Measurements from ENCODE around the gene PPP2R1B. TPM values are rescaled to one million over a fixed set of nuclear protein-coding genes. Genes with fewer than 3 reads are reported as not detected.

The PPP2R1B gene
- total RNA-seq, 2 experiments from 2014 or later, result 60.7 to 61.5 TPM

GRCh38 chr11:111759778-111760407 lies 6.3 kb downstream of the PPP2R1B start:
- ChIA-PET POLR2A (no interaction called here), CTCF (interaction anchor here (0.6 kb wide), 1 partner anchor 17 kb away, joined by 4 read pairs; no protein-coding TSS in a partner anchor)

DNA sequence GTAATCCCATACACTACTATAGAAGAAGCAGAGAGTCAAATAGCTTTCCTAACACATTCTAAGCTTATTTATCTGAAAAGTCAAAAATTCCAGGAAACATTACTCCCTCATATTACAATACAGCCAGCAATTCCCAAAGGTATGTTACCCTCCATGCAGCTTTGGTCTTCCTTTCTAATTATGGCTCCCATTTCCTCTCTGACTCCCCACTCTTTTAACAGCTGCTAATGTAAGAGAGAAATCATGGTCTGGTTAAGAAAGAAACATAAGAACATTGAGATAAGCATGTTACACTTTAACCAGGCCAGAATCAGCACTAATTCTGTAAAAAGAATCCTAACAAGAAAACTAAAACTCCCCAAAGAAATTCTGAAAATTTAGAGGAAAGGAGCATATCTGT lies 6.8 kb downstream of the PPP2R1B start:
- POLR2A ChIA-PET, result no interaction called here
- CTCF ChIA-PET, result no interaction called here

GRCh38 chr11:111756097-111756496 lies 10.1 kb downstream of the PPP2R1B start:
- ChIA-PET CTCF (no interaction called here), POLR2A (no interaction called here)

GRCh38 chr11:111749646-111750045 lies 16.5 kb downstream of the PPP2R1B start:
- ChIA-PET CTCF (no interaction called here), POLR2A (no interaction called here)

DNA sequence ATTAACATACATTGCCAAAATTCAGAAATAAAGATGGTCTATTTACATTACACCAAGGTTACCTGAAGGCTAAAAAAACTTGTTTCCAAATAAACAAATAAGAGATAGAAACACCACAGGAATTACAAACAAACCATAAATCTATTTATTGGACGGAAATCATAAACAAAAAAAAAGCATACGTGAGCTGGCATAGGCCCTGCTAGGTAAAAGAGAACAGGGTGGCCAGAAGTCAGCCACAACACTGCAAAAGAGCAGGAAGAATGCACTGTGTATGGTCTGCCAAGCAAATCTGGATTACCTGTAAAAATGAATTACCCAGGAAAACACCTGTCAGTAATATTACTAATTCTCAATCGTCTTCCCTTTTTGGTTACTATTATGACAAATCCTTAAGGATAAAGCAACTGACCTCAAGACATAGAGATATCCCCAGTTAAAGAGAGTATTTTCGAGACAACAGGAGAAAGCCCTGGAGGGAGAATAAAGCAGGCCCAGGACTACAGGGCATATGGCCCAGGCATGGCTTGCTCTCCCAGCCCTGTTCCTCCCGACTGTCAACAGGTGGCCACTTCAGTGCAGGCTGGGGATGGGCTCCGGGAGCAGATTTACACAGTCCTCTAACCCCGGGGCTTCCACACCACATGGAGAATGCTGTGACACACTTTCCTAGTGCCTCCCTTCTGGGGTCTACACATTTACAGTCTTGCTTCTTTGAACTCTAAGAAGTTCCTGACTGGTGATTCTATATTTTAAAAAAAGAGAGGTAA lies 18.0 kb downstream of the PPP2R1B start:
- ChIA-PET CTCF (interaction anchor here (1.3 kb wide), 1 partner anchor 16 kb away, joined by 3 read pairs; no protein-coding TSS in a partner anchor), POLR2A (no interaction called here)

GRCh38 chr11:111745719-111746504 lies 20.3 kb downstream of the PPP2R1B start:
- POLR2A ChIA-PET, result no interaction called here
- CTCF ChIA-PET, result no interaction called here

DNA sequence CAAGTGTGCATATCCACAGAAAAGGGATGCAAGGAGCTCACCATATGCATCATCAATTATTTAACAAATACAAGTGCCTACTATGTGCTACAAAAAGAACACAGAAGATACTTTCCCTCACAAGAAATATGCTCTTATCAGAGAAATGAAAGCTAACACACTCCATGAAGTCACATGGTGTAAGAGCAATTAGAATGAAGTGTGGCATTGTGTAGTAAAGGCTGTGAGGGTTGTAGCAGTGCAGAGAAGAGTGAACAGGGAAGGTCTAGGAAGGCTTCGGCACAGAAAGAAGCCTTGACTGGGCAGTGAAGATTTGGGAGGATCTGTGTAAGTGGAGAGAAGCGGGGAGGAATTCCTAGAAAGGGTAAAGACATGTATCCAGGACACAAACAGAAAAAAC lies 22.5 kb downstream of the PPP2R1B start:
- POLR2A ChIA-PET, result no interaction called here
- CTCF ChIA-PET, result interaction anchor here (1.1 kb wide), 1 partner anchor 11 kb away, joined by 3 read pairs; no protein-coding TSS in a partner anchor

DNA sequence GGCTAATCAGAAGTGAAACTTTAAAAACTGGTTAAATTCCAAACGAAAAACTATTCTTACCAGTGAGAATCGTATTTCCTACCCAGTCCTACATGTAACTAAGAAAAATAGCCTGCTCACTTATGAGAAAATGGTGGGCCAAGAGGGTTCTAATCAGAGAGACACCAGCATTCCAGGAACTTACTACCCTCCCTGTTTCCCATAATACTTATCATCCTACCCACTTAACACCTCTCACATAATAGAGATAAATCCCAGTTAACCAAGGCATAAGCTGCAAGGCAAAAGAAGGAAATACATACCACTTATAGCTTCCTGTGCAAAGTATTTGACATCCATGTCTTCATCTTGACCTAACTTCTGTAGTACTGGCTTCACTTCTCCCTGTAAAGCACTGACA lies 24.4 kb downstream of the PPP2R1B start:
- CTCF ChIA-PET, result no interaction called here
- POLR2A ChIA-PET, result no interaction called here

DNA sequence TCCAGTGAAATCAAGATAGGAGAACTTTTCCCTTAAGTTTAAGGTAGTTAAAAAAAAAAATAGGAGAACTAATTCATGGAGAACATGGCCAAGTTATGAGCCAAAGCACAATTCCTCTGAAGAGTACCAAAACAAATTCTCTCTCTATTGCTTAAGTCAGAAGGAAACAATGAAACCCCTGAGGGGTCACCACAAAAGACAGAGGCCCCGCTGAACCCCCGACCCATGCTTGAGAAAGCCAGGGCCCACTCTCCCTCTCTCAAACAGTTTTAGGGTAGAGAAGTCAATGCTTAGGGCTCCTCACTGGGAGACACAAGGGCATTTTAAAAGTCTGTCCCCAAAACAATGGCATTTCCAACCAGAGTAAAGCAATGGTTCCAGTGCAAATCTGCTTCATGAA lies 26.9 kb downstream of the PPP2R1B start:
- CTCF ChIA-PET, result no interaction called here
- POLR2A ChIA-PET, result no interaction called here

DNA sequence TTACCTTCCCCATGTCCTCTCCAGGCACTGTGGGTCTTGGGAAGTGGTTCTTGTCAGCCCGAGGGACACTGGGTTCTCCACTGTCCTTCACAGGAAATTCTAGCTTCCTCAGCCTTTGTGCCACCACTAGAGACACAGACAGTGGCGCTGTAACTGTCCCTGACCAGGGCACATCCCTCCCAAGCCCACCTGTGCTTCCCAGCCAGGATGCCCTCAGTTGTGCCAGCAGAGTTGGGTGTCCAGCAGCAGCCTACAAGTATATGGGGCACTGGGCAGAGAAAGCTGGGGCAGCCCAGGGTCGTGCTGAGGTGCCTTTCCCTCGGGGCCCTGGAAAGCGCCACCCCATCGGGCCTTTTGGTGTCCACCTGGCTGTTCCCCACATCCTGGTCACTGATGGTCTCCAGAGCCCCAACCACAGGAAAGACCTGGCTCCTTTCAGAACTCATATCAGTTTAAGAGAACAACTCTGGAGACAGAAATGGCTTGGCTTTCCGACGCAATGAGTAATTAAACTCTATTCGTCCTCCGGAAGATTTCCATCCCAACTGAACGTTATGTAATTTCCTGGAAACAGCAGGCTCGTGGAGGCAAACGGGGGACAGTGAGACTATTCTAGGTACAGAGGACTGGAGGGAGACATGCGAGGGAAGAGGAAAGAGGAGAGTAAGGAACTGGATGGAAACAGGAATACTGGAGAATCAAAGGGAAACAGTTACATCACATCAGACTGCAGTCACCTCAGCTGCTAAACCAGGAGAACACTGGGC lies 28.6 kb downstream of the PPP2R1B start:
- ChIA-PET POLR2A (no interaction called here), CTCF (no interaction called here)

- CTCF ChIA-PET, result no interaction called here
- POLR2A ChIA-PET, result no interaction called here
Observed at GRCh38 chr11:111736621-111737443, 29.4 kb downstream of the PPP2R1B start.

GRCh38 chr11:111736181-111736590 lies 30.0 kb downstream of the PPP2R1B start:
- ChIA-PET POLR2A (no interaction called here), CTCF (no interaction called here)

DNA sequence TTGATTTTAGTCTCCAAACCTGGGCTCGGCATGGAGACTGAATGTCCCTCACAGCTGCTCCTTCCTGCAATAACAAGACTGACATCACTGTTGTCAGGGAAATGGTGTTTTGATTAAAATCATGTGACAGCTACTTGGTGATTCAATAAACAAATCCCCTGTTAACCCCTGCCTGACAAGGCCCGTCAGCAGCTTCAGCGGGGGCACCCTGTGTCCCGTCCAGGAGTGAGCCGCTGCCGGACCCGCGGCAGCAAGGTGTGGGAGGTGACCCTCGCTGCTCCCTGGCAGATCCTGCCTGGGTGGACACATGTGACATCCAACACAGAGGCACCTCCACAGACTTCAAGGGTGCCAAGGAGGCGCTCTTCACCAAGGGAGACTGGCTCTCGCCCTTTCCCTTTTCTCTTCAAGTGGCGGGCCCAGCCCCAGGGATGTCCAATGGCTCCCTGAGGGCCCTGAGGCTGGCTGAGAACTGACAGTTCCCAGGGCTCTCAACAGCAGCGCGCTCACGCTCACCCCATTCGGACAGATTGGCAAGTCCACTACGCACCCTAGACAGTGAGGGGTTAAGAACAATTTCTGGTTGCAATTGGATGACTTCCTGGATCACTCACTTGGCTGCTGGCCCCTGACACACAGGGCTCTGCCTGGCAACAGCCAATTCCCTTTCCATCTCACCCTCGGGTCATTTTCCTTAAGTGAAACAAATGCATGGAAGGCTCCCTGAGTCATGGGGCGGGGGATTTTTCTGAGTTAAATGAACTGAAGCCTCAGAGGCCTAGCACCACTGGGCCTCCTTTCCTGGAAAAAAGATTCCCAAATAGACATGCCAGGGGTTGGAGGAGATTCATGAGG lies 30.7 kb downstream of the PPP2R1B start:
- CTCF ChIA-PET, result no interaction called here
- POLR2A ChIA-PET, result no interaction called here

DNA sequence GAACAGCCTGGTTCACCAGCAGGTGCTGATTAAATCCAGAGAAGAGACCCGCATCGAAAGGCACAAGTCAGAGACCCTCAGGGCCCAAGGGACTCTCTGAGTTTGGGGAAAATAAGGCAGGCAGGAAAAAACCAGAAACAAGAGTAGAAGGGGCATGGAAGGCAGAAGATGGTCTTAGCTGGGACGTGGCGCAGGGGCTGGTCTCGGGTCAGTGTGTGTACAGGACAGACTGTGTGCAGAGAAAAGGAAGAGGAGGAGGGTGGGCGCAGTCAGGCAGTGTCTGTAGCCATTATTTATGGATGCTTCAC lies 31.3 kb downstream of the PPP2R1B start:
- POLR2A ChIA-PET, result no interaction called here
- CTCF ChIA-PET, result no interaction called here

DNA sequence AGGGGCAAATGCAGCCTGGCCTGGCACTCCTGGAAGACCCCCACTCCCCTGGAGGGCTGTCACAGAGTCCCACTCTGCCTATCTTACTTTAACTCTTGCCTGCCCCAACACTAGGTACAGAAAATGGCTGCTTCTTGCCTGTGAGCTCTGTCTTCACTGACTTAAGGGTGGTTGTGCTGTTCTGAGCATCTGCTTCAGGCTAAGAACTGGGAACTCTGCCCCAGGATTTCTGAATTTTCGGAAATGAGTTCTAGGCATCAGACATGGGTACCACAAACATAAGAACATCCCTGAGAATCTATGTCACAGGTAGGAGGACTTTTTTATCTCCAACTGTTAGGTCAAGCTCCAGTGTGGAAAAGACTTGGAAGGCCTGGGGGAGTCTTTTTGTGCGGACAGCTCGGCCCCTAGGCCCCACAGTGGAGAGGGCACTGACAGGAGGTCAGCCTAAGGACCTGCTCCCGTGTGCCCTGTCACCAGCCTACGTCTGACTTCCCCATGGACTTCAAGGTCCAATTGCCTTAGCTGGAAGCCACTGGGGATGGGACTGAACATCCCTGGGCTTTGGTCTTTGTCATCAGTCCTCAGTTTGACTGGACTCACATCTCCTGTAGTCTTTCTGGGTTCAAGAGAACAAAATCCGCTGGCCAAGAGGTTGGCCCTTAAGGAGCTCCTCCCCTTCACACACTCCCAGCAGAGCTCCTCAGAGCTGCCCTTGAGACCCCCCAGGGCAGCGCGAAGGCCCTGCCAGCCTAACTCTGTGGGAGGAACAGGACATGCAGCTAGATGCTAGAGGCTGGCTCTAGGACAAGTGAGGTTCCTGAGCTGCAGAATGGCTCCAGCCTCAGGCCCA lies 31.9 kb downstream of the PPP2R1B start:
- ChIA-PET POLR2A (no interaction called here), CTCF (no interaction called here)

DNA sequence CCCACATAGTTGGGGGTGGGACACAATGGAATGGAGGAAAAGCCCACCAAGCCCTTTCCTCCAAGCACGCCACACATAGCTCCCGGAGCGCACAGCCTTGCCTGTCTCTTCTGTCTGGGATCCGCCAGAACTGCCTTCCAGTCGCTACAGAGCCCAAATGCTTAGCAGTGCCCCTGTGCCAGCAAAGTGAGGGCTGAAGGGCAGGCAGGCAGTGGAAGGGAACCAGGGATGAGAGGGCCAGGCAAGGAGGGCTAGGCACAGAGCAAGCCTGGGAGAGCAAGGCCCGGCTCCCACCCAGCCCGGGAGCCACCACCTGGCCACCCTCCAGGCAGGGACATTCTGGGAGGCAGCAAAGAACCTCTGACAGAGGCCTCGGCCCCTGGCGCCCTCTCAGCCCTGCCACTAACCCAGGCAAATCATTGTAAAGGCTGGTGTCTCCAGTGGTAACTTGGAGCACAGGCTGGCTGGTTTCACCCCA lies 32.5 kb downstream of the PPP2R1B start:
- ChIA-PET CTCF (interaction anchor here (0.8 kb wide), 1 partner anchor 10 kb away, joined by 3 read pairs; no protein-coding TSS in a partner anchor), POLR2A (no interaction called here)

DNA sequence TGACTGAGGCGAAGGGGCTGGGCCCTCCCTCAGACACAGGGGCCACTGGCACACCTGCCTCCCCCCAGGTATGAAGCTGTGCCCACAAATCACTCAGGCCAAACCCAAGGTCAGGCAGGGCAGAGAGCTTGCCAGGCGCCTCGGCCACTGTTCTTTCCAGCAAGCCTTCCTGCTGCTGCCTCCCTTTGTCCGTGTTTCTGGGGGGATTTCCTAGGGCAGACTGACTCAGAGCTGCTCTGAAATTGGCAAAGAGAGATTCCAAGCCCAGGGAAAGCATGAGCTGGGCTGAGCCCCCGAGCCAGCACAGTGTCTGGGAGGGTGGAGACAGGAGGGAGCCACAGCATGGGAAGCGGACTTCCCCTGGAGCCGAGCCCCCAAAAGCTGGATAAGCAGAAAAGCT lies 33.2 kb downstream of the PPP2R1B start:
- ChIA-PET CTCF (interaction anchor here (0.8 to 1.2 kb wide), 2 partner anchors 10 to 11 kb away, joined by 3 read pairs; no protein-coding TSS in a partner anchor), POLR2A (no interaction called here)

Data from activated CD8-positive, alpha-beta memory T cell treated with anti-CD3 and anti-CD28 coated beads for 36 hours (primary cell).